Astrocyte (in vitro differentiated cells and primary cell): Measurements from ENCODE around the gene MBLAC1.

ENCODE experiments used
- CTCF ChIP-seq: IDR thresholded peaks from 2 replicates; pipeline ENCODE4 v1.5.1; 2011; ENCODE audit warnings: low read depth, mild to moderate bottlenecking, inconsistent platforms, low read length, moderate library complexity; ENCODE audit not compliant: insufficient read depth
- EZH2 ChIP-seq: IDR thresholded peaks from 2 replicates; pipeline ENCODE4 v1.6.1; 2012; ENCODE audit warnings: mild to moderate bottlenecking, low read length, inconsistent platforms; ENCODE audit not compliant: insufficient read depth

- TF ChIP-seq EZH2: no peak
- no peak for TF ChIP-seq CTCF
Observed at GRCh38 chr7:100101016-100101862, 25.5 kb upstream of the MBLAC1 start, which contains the start of the genes AP4M1 and MCM7.
